Esophagus squamous epithelium (tissue), 4 donors: ENCODE data around the gene BLOC1S1.

Experiments used
- POLR2A ChIP-seq, 4 donors: fragments of 450-650 bp; IDR thresholded peaks; one replicate each; pipeline ENCODE4 v1.6.1; 2017; ENCODE audit warnings: antibody characterized with exemption in 4 of 4, mild to moderate bottlenecking in 4 of 4, moderate library complexity in 3 of 4
- TF ChIP-seq, protein P1 (sequence below), 6 experiments: fragments of 450-650 bp in 4 of 6; fragments of 200-600 bp in 2 of 6; sonication (generic) in 2 of 6; IDR thresholded peaks; one replicate each; pipeline ENCODE4 v1.5.1; 2016 to 2019; ENCODE audit warnings: antibody characterized with exemption in 6 of 6, mild to moderate bottlenecking in 4 of 6, moderate library complexity in 4 of 6

DNA sequence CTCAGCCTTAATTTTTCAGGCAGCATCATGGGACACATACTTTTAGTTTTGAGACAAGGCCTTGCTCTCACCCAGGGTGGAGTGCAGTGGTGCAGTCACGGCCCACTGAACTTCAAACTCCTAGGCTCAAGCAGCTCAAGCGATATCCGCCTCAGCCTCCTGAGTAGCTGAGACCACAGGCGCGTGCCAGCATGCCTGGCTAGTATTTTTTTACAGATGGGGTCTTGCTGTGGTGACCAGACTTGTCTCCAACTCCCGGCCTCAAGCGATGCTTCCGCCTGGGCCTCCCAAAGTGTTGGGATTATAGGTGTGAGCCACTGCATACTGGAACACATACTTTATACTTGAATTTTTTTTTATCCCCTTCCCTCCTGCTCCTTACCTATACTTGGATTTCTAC, 7.1 kb downstream of the BLOC1S1 start:
- TF ChIP-seq, protein P1, sequence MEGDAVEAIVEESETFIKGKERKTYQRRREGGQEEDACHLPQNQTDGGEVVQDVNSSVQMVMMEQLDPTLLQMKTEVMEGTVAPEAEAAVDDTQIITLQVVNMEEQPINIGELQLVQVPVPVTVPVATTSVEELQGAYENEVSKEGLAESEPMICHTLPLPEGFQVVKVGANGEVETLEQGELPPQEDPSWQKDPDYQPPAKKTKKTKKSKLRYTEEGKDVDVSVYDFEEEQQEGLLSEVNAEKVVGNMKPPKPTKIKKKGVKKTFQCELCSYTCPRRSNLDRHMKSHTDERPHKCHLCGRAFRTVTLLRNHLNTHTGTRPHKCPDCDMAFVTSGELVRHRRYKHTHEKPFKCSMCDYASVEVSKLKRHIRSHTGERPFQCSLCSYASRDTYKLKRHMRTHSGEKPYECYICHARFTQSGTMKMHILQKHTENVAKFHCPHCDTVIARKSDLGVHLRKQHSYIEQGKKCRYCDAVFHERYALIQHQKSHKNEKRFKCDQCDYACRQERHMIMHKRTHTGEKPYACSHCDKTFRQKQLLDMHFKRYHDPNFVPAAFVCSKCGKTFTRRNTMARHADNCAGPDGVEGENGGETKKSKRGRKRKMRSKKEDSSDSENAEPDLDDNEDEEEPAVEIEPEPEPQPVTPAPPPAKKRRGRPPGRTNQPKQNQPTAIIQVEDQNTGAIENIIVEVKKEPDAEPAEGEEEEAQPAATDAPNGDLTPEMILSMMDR (IDR thresholded peaks at IDR 0.05) = no peak
- no peak for TF ChIP-seq POLR2A (IDR thresholded peaks at IDR 0.05)
